Left renal cortex interstitium (tissue), 4 donors: ENCODE measurements around the gene PXN. TPM values are rescaled to one million over a fixed set of nuclear protein-coding genes. Genes with fewer than 3 reads are reported as not detected.
"Not testable (repeated sequence)": the region's sequence is repeated elsewhere in the genome, so short reads cannot be mapped to it uniquely, and the experiment has no call there.

ENCODE experiments used
- DNase-seq, 4 donors: peaks; one replicate each; pipeline ENCODE4 v3.0.0-alpha.2; 2013; ENCODE audit warnings: low read depth in 4 of 4, low spot score in 2 of 4, missing footprints in 1 of 4
- polyA plus RNA-seq, 4 donors: library from polyadenylated mRNA; unstranded; fragments of 120-200 nt; gene quantifications; one replicate each; pipeline ENCODE4 v1.2.1, GENCODE V29; 2013; ENCODE audit not compliant: insufficient read length in 4 of 4

PXN gene
- polyA plus RNA-seq, 4 donors: 59.9 to 86.7 (median 69.9) TPM

GRCh38 chr12:120262852-120263747 is 2.4 kb downstream of the PXN start:
- DNase-seq: no peak

DNA sequence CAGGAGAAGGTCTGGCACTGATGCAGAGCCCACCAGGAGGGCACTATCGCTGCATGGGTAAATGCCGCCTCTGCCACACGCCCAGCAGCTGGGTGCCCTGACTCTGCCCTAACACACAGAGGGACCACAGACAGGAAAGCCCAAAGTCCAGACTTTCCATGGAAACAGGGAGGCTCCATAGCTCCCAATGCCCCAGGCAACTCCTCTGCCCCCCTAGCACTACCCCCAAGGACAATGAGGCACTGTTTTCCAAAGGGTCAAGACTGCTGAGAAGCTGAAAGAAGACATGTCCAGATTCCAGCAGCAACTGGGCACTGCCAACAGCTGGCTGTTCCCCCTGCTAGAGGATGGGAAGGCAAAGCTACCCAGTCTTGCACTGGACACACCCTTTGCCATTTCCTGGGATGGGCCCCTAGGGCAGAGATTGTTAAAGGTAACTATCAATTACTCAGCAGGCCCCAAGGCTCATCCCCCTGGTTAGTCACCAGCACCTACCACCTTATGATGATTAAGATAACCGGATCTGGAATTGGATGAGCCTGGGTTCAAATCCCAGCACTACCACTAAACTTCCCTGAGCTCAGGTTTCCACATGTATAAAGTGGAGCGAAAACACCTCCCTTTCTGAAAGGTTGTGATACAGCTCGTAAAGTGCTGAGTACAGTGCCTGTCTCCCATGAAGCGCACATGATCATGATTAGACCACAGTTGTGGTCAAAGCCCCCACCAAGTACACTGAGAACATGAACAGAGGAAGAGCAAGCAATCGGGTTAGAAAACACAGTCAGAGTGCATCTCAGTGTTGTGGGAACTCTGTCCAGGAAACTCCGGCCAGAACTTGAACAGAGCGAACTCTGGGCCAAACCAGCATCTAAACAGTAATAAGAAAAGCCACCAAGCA is 3.3 kb downstream of the PXN start:
- DNase-seq: no peak

DNA sequence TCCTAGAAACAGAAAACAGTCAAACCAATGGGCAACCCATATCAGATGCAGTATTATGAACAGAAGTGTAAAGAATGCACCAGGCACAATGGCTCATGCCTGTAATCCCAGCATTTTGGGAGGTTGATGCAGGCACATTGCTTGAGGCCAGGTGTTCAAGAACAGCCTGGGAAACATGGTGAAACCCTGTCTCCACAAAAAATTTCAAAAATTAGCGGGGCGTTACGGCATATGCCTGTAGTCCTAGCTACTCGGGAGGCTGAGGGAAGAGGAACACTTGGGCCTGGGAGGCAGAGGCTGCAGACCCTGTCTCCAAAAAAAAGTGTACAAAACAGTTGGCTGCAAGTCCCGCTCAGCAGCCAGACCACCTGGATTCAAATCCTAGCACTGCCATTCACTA is 4.9 kb downstream of the PXN start:
- DNase-seq: no peak

DNA sequence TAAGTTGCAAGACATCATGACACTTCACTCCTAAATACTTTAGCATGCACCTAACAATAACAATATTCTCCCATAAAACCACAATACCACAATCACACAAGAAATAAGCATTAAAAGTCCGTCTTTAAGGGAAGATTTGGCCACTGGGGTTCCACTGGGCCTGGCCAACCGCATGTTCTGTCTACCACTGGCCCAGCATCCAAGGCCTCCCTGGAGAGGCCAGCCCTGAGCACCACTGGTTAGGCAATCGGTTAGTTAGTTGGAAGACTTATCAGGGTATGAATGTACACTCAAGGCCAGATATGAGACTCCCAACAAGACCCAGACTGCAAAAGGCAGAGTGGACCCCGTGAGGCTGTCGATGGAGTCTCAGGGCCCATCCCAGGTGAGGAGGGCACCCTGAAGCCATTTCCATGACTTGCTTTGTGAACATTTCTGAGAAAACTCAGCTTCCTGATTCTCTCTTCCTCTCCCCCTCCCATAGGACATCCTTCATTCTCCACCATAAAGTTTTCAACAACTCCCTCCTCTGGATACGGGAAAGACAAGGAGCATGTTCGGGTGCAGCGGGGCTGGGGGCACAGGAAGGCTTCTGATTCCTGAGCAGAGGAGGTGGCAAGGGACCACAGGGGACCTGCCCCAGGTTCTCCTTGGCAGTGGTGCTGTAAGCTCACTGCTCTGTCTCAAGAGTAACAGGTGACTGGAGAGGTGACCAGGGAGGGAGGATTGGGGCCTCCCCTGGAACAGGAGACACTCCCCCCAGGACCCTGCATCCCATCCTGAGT is 5.9 kb downstream of the PXN start:
- DNase-seq: no peak

DNA sequence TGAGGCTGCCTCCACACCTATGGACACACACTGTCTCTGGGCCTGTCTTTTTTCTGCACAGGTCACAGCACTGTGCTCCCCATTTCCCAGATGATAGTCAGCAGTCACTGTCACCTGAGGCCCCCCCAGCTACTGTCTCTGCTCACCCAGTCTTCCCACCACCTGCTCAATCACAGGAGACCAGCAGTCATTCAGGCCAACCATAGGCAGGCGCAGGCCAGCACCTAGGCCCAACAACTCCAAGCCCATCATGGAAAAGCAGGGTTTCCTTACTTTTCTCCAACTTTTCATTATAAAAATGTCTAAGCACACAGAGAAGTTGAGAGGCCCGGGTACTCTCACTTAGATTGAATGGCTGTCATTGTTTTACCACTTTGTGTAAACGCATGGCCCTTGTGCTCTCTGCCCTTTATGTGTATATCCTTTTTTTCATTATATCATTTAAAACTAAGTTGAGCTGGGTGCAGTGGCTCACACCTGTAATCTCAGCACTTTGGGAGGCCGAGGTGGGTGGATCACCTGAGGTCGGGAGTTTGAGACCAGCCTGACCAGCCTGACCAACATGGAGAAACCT is 7.1 kb downstream of the PXN start:
- no peak for DNase-seq

- peak in 1 of 4 donors; percentile 67 for DNase-seq
Observed at GRCh38 chr12:120257041-120257821, 8.3 kb downstream of the PXN start.

- DNase-seq: no peak
Observed at GRCh38 chr12:120254809-120255208, 10.7 kb downstream of the PXN start.

DNA sequence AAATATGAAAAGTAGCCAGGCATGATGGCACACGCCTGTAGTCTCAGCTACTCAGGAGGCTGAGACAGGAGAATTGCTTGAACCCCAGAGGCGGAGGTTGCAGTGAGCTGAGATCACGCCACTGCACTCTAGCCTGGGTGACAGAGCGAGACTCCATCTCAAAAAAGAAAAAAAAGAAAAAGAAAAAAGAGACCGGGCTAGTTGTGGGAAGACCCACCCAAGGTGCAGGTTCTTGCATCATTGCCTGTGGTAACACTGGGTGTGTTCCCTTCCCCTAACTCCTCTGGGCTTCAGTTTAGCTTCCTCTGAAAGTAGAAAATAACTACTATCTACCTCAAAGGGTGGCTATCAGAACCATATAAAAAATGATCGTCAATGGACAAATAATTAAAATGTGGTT is 12.2 kb downstream of the PXN start:
- not testable (repeated sequence) for DNase-seq

DNA sequence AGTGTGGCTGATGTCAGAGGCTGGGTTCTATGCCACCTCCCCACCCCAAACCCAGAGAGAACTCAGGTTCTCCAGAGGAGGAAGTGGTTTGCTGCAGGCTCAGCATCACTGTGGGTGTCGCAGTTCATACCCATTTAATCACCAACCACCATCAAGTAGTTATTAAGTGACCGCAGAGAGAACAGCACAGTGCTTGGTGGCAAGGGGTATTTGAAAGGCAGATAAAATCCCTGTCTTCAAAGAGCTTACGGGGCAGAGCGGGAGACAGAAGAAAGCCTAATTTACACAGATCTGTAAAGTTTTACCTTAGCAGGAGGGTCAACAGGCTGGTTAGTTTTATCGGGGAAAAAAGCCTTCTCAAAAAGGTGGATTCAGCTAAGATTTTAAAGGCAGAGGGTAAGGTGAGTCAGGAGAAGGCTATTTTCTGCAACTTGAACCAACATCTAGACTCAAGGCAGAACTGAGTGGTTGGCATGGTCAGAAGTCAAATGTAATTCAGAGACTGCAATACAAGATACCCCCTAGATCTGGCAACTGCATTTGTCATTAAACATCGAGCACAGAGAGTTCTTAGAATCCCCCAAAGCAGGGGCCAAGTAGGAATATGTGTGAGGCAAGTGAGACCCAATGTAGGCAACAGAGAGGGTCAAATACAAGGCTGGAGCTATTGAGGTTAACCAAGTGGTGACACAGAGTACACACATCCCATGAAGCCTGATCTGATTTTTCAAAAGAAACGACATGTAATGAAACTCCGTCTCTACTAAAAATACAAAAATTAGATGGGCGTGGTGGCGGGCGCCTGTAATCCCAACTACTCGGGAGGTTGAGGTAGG is 13.2 kb downstream of the PXN start:
- DNase-seq: no peak

GRCh38 chr12:120251364-120252070 is 14.0 kb downstream of the PXN start:
- not testable (repeated sequence) for DNase-seq

- DNase-seq: no peak
Observed at GRCh38 chr12:120249875-120250795, 15.4 kb downstream of the PXN start.

DNA sequence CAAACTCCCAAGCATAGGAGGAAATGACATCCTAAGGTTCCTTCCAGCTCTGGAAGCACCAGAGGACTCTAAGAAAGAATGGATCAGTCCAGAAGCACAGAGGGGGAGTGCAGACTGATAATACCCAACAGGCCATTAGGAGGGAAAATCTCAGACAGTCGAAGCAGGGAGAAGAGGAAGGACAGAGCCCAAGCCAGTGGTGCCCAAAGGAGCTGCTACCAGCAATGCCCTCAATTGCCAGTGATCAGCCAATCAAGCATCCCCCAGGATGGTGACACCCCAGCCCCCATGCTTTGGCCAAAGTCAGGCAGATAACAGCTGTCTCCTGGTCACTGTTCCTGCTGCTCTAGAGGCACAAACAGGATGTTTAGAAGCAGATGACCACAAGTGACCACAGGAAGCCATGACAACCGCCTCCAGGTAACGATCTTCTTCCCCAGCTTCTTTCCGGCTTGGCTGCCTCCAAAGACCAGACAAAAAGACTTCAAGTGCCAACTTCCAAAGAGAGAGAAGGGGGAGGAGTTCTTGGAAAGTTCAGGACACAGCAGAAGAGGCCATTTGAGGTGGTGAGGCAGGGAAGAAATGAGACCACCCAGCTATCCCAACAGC is 16.2 kb downstream of the PXN start:
- DNase-seq: no peak

- DNase-seq: no peak
Observed at GRCh38 chr12:120247621-120248030, 17.9 kb downstream of the PXN start.

DNA sequence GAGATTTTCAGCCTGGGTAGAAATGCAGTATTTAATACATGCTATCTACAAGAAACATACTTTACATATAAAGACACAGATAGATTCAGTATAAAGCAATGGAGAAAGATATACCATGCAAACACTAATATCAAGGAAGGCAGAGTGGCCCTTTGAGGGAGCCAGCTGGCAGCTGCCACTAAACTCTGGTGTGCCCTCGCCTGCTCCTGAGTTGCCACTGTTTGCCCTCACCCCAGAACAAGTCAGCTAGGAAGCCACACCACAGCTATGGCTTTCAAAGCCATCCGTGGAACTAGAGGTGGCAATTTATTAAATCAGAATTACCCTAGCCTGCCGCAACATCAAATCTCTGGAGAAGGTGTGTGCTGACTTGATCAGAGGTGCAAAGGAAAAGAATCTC is 18.3 kb downstream of the PXN start:
- no peak for DNase-seq

- not testable (repeated sequence) for DNase-seq
Observed at GRCh38 chr12:120246705-120247104, 18.8 kb downstream of the PXN start.

DNA sequence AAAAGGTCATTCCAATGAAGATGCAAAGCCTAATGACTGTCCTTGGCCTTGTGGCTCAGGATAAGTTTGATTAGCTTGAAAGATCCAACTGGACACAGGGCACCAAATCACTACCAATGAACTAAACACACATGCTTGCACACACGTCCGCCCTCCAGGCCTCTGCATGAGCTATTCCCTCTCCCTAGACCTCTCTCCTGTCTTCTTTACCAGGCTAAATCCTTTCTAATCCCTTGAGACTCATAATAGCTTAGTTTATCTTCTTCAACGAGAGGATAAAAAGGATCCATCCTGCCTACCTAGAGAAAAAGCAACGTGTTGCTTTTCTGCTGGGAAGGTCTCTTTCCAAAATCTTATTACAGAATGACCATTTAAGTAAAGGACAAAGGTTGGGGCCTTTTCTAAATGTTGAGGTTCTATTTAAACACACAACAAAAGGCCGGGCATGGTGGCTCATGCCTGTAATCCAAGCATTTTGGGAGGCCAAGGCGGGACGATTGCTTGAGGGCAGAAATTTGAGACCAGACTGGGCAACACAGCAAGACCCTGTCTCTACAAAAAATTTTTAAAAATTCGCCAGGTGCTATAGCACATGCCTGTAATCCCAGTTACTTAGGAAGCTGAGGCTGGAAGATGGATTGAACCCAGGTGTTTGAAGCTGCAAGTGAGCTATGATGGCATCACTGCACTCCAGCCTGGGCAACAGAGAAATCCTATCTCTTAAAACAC is 22.4 kb downstream of the PXN start:
- no peak for DNase-seq
